Measurements from ENCODE around the gene ST8SIA3. TPM values are rescaled to one million over a fixed set of nuclear protein-coding genes. Genes with fewer than 3 reads are reported as not detected.

ST8SIA3 gene
- total RNA-seq, 2 experiments from 2014 or later: not detected

GRCh38 chr18:57346876-57347275 is 5.5 kb upstream of the ST8SIA3 start:
- no peak for DNase-seq
- ATAC-seq (ENCODE audit: low read depth): no peak
- Mint-ChIP-seq H3K4me1 (no peaks in the 10 kb centered on the region), H3K36me3 (no peaks in the 10 kb centered on the region), H3K27ac (no peak overlapping the region), H3K4me3 (no peak overlapping the region), H3K9me3 (peaks cover 1% of the 10 kb centered on the region), H3K27me3 (peaks cover 20% of the 10 kb centered on the region)
- POLR2A ChIA-PET: no interaction called here

GRCh38 chr18:57347784-57348183 is 4.6 kb upstream of the ST8SIA3 start:
- no peak overlapping the region for H3K27ac Mint-ChIP-seq
- ATAC-seq (ENCODE audit: low read depth) (no peak), DNase-seq (no peak)
- no peaks in the 10 kb centered on the region for H3K4me1 Mint-ChIP-seq
- no peaks in the 10 kb centered on the region for H3K36me3 Mint-ChIP-seq
- H3K4me3 Mint-ChIP-seq: no peak overlapping the region
- H3K9me3 Mint-ChIP-seq: no peaks in the 10 kb centered on the region
- POLR2A ChIA-PET: no interaction called here
- peaks cover 26% of the 10 kb centered on the region for H3K27me3 Mint-ChIP-seq

- no peak for DNase-seq
- POLR2A ChIA-PET: no interaction called here
- peaks cover 2% of the 10 kb centered on the region for H3K9me3 Mint-ChIP-seq
Observed at GRCh38 chr18:57352761-57353136, 392 bp downstream of the ST8SIA3 start.

GRCh38 chr18:57353137-57353939 is 981 bp downstream of the ST8SIA3 start:
- POLR2A ChIA-PET: no interaction called here
- H3K4me1 Mint-ChIP-seq: no peaks in the 10 kb centered on the region
- no peak for DNase-seq
- no peak overlapping the region for H3K27ac Mint-ChIP-seq
- H3K27me3 Mint-ChIP-seq: peaks cover 44% of the 10 kb centered on the region
- H3K36me3 Mint-ChIP-seq: no peaks in the 10 kb centered on the region
- H3K4me3 Mint-ChIP-seq: no peak overlapping the region
- no peak for ATAC-seq (ENCODE audit: low read depth)
- peaks cover 2% of the 10 kb centered on the region for H3K9me3 Mint-ChIP-seq

More at GRCh38 chr18:57352761-57353136, 392 bp downstream of the ST8SIA3 start:
- peaks cover 44% of the 10 kb centered on the region for H3K27me3 Mint-ChIP-seq
- no peaks in the 10 kb centered on the region for H3K4me1 Mint-ChIP-seq
- H3K4me3 Mint-ChIP-seq: no peak overlapping the region
- ATAC-seq (ENCODE audit: low read depth): no peak
- no peak overlapping the region for H3K27ac Mint-ChIP-seq
- no peaks in the 10 kb centered on the region for H3K36me3 Mint-ChIP-seq

- Mint-ChIP-seq H3K36me3 (no peaks in the 10 kb centered on the region), H3K4me1 (no peaks in the 10 kb centered on the region), H3K27me3 (peaks cover 44% of the 10 kb centered on the region), H3K27ac (no peak overlapping the region), H3K9me3 (peaks cover 2% of the 10 kb centered on the region), H3K4me3 (no peak overlapping the region)
- ATAC-seq (ENCODE audit: low read depth): peak; percentile 60
- DNase-seq: peak; percentile 63
- POLR2A ChIA-PET: no interaction called here
Observed at GRCh38 chr18:57353940-57354461, 1.6 kb downstream of the ST8SIA3 start.

- Mint-ChIP-seq H3K27me3 (peaks cover 19% of the 10 kb centered on the region), H3K4me3 (no peak overlapping the region), H3K9me3 (no peaks in the 10 kb centered on the region), H3K36me3 (no peaks in the 10 kb centered on the region), H3K4me1 (no peaks in the 10 kb centered on the region), H3K27ac (no peak overlapping the region)
- POLR2A ChIA-PET: no interaction called here
- DNase-seq (no peak), ATAC-seq (ENCODE audit: low read depth) (no peak)
Observed at GRCh38 chr18:57359433-57359832, 7.1 kb downstream of the ST8SIA3 start.

- no peaks in the 10 kb centered on the region for H3K9me3 Mint-ChIP-seq
- peaks cover 7% of the 10 kb centered on the region for H3K27me3 Mint-ChIP-seq
- ATAC-seq (ENCODE audit: low read depth): no peak
- DNase-seq: no peak
- no peaks in the 10 kb centered on the region for H3K4me1 Mint-ChIP-seq
- no peaks in the 10 kb centered on the region for H3K36me3 Mint-ChIP-seq
- POLR2A ChIA-PET: no interaction called here
- no peak overlapping the region for H3K27ac Mint-ChIP-seq
- H3K4me3 Mint-ChIP-seq: no peak overlapping the region
Observed at GRCh38 chr18:57362714-57363113, 10.4 kb downstream of the ST8SIA3 start.

GRCh38 chr18:57364460-57364859 is 12.1 kb downstream of the ST8SIA3 start:
- Mint-ChIP-seq H3K9me3 (no peaks in the 10 kb centered on the region), H3K36me3 (no peaks in the 10 kb centered on the region), H3K4me1 (no peaks in the 10 kb centered on the region), H3K27me3 (peaks cover 6% of the 10 kb centered on the region), H3K27ac (no peak overlapping the region), H3K4me3 (no peak overlapping the region)
- no peak for ATAC-seq (ENCODE audit: low read depth)
- DNase-seq: no peak
- POLR2A ChIA-PET: no interaction called here

- Mint-ChIP-seq H3K27ac (no peak overlapping the region), H3K27me3 (no peaks in the 10 kb centered on the region), H3K36me3 (no peaks in the 10 kb centered on the region), H3K9me3 (no peaks in the 10 kb centered on the region), H3K4me1 (no peaks in the 10 kb centered on the region), H3K4me3 (no peak overlapping the region)
- POLR2A ChIA-PET: no interaction called here
- ATAC-seq (ENCODE audit: low read depth) (no peak), DNase-seq (no peak)
Observed at GRCh38 chr18:57366528-57367081, 14.2 kb downstream of the ST8SIA3 start.

- Mint-ChIP-seq H3K27ac (no peak overlapping the region), H3K27me3 (no peaks in the 10 kb centered on the region), H3K9me3 (no peaks in the 10 kb centered on the region), H3K4me1 (no peaks in the 10 kb centered on the region), H3K36me3 (no peaks in the 10 kb centered on the region), H3K4me3 (no peak overlapping the region)
- ATAC-seq (ENCODE audit: low read depth) (no peak), DNase-seq (no peak)
- POLR2A ChIA-PET: no interaction called here
Observed at GRCh38 chr18:57372444-57372843, 20.1 kb downstream of the ST8SIA3 start.

- no peak overlapping the region for H3K4me3 Mint-ChIP-seq
- H3K27ac Mint-ChIP-seq: no peak overlapping the region
- POLR2A ChIA-PET: no interaction called here
- H3K4me1 Mint-ChIP-seq: no peaks in the 10 kb centered on the region
- no peaks in the 10 kb centered on the region for H3K36me3 Mint-ChIP-seq
- no peaks in the 10 kb centered on the region for H3K27me3 Mint-ChIP-seq
- ATAC-seq (ENCODE audit: low read depth) (no peak), DNase-seq (no peak)
- no peaks in the 10 kb centered on the region for H3K9me3 Mint-ChIP-seq
Observed at GRCh38 chr18:57373017-57373416, 20.7 kb downstream of the ST8SIA3 start.

GRCh38 chr18:57376503-57376902 is 24.1 kb downstream of the ST8SIA3 start:
- no peaks in the 10 kb centered on the region for H3K36me3 Mint-ChIP-seq
- DNase-seq: no peak
- H3K4me3 Mint-ChIP-seq: no peak overlapping the region
- no peaks in the 10 kb centered on the region for H3K9me3 Mint-ChIP-seq
- no peak for ATAC-seq (ENCODE audit: low read depth)
- H3K27me3 Mint-ChIP-seq: peaks cover 9% of the 10 kb centered on the region
- H3K4me1 Mint-ChIP-seq: no peaks in the 10 kb centered on the region
- POLR2A ChIA-PET: no interaction called here
- no peak overlapping the region for H3K27ac Mint-ChIP-seq

GRCh38 chr18:57389271-57389670 is 36.9 kb downstream of the ST8SIA3 start:
- Mint-ChIP-seq H3K27ac (no peak overlapping the region), H3K36me3 (no peaks in the 10 kb centered on the region), H3K4me3 (no peak overlapping the region), H3K4me1 (no peaks in the 10 kb centered on the region), H3K27me3 (peaks cover 9% of the 10 kb centered on the region), H3K9me3 (peaks cover 1% of the 10 kb centered on the region)
- POLR2A ChIA-PET: no interaction called here
- ATAC-seq (ENCODE audit: low read depth) (no peak), DNase-seq (no peak)

GRCh38 chr18:57390044-57390443 is 37.7 kb downstream of the ST8SIA3 start:
- ATAC-seq (ENCODE audit: low read depth): no peak
- DNase-seq: no peak
- POLR2A ChIA-PET: no interaction called here
- no peaks in the 10 kb centered on the region for H3K36me3 Mint-ChIP-seq
- no peak overlapping the region for H3K27ac Mint-ChIP-seq
- peaks cover 1% of the 10 kb centered on the region for H3K9me3 Mint-ChIP-seq
- H3K27me3 Mint-ChIP-seq: peaks cover 9% of the 10 kb centered on the region
- H3K4me3 Mint-ChIP-seq: no peak overlapping the region
- no peaks in the 10 kb centered on the region for H3K4me1 Mint-ChIP-seq
